HG02943 (cell line): ENCODE results near the gene UBB.

Experiments
- ATAC-seq: cut with Tn5 transposase; IDR thresholded peaks from one replicate; pipeline ENCODE4 v1.9.1; 2021; ENCODE audit warnings: mild to moderate bottlenecking, low read depth, moderate library complexity; ENCODE audit not compliant: unreplicated experiment

UBB gene

DNA sequence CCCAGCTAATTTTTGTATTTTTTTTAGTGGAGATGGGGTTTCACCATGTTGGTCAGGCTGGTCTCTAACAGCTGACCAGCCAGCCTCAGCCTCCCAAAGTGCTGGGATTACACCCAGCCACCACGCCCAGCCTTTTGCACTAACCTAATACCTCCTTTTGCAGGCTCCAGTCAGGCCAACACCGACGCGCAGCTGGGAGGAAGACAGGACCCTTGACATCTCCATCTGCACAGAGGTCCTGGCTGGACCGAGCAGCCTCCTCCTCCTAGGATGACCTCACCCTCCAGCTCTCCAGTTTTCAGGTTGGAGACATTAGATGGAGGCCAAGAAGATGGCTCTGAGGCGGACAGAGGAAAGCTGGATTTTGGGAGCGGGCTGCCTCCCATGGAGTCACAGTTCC is 36.5 kb downstream of the UBB start:
- ATAC-seq = no peak

DNA sequence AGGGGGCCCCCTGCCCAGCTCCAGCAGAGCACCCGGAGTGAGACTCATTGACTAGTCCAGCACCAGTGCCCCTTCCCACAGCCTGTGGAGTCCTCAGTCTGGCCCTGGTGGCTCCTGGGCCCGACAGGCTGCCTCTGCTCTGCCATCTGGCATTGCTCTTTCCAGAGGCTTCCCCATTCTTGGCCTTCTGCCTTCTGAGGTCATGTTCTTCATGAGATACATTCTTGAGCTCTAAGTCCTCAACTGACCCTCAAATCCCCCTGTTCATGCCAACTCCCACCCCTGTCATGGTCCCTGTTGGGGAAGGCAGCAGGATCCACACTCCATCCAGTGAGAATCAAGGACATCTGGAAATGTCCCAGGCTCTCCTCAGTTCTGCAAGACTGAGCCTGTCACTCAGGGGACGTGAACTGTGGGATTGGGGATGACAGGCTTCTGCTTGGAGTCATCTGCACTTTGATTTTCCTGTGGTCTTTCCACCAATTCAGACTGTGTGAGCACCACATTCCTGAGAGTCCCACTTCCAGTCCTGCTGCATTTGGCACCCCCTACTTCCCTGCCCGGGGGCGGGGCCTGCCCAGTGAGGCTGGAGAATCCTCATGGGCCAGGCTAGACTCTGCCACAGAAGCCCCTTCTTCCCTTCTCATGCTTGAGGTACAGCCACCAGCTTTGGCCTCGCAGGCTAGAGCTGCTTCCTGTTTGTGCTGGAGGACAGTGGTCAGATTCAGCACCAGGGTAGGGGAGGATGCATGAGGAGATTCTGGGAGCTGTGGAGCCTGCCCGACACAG is 37.2 kb downstream of the UBB start:
- ATAC-seq = no peak

DNA sequence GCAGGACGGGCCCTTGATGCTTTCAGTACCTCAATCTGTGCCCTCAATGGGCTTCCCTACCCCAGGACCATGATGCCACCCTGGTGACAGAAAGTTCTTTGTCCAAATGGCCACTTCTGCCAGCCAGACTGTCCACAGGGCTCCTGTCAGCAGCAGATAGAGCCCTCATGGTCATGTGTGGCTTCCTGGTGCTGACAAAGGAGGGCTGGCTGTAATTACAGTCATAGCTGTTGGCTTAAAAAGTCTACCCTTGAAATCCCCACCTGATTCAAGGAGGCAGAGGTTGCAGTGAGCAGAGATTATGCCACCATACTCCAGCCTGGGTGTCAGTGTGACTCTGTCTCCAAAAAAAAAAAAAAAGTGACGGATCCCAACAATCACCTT is 37.8 kb downstream of the UBB start:
- ATAC-seq = no peak

DNA sequence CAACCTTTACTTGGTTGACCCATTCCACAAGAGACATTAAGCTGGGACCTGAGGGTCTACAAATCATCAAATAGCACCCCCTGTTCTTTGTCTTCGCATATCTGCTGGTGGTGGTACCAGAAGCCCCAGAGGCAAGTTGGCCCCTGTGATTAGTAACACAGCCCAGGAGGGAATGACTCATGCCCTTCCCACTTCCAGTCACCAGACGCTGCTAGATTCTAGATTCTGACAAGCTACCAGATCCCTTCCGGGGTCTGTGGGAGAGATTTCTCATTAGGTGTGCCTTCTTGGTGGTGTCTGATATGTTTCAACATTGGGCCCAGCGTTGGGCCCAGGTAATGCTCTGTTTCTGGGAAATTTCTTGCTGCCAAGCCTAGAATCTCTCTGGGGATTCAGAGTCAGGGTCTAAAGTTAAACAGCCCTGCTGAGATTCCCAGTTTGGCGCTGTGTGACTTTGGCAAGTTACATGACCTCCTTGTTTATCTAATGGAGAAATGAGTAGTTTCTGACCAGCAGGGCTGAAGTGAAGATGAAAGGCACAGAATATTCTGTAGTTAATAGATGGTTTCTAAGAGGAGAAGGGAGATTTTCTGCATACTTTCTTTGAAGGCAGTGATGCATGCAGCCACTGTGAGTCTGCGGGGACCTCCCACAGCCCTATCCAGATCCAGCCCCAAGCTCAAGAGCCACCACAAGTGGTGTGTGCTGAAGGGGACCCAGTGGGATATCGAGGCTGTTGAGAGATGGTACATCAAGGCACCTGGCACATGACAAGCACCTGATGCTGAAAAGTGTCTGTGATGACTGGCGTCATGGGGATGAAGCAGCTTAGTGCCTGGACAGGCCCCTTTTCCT is 38.4 kb downstream of the UBB start:
- no peak for ATAC-seq

DNA sequence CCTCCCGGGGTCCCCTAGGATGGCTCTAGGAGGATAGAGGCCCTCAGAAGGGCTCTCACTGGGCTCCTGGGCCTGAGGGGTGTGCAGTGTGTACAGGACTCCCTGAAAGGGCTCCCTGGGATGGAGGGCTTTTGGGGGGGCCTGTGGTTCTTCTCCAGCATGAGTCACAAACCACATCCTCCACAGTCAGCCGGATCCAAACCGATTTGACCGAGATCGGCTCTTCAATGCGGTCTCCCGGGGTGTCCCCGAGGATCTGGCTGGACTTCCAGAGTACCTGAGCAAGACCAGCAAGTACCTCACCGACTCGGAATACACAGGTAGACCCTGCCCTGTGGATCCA is 39.0 kb downstream of the UBB start:
- no peak for ATAC-seq

DNA sequence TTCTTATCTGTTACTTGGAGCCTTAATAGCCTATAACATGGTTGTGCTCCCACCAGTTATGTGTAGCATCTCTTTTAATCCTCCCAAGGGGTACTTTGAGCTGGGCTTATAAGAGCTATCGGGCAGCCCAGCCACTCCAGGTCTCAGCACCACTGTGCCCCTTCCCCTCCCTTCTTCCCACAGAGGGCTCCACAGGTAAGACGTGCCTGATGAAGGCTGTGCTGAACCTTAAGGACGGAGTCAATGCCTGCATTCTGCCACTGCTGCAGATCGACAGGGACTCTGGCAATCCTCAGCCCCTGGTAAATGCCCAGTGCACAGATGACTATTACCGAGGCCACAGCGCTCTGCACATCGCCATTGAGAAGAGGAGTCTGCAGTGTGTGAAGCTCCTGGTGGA is 41.5 kb downstream of the UBB start:
- no peak for ATAC-seq

DNA sequence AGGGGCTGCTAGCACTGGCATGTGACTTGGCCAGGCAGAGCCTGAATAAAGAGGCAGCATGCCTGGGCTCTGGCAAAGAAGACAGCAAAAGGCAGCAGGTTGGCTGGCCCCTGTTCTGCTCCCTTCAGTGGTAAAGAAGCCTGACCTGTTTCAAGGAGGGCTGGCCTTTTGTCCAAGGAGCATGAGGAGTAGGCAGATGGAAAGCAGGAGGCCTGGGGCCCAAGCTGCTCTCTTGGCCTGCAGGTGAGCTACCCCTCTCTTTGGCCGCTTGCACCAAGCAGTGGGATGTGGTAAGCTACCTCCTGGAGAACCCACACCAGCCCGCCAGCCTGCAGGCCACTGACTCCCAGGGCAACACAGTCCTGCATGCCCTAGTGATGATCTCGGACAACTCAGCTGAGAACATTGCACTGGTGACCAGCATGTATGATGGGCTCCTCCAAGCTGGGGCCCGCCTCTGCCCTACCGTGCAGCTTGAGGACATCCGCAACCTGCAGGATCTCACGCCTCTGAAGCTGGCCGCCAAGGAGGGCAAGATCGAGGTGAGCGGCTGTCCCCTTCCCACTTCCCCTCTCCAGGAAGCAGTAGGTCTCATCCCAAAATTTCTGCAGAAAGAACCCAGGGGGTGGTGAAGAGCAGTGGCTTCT is 42.5 kb downstream of the UBB start:
- no peak for ATAC-seq

DNA sequence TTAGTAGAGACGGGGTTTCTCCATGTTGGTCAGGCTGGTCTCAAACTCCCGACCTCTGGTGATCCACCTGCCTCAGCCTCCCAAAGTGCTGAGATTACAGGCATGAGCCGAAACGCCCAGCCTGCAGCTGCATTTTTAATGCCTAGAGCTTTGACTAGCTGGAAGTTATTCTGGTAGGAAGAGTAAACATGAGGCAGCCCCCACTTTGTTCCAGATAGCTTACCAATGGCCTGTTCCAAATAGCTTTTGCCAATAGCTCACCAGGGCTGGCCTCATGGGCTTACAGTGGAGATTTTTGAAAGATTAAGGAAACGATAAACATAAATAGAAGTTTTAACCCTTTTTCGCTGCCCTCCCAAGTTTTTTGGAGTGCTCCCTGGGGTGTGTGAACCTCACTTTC is 44.3 kb downstream of the UBB start:
- ATAC-seq = no peak

DNA sequence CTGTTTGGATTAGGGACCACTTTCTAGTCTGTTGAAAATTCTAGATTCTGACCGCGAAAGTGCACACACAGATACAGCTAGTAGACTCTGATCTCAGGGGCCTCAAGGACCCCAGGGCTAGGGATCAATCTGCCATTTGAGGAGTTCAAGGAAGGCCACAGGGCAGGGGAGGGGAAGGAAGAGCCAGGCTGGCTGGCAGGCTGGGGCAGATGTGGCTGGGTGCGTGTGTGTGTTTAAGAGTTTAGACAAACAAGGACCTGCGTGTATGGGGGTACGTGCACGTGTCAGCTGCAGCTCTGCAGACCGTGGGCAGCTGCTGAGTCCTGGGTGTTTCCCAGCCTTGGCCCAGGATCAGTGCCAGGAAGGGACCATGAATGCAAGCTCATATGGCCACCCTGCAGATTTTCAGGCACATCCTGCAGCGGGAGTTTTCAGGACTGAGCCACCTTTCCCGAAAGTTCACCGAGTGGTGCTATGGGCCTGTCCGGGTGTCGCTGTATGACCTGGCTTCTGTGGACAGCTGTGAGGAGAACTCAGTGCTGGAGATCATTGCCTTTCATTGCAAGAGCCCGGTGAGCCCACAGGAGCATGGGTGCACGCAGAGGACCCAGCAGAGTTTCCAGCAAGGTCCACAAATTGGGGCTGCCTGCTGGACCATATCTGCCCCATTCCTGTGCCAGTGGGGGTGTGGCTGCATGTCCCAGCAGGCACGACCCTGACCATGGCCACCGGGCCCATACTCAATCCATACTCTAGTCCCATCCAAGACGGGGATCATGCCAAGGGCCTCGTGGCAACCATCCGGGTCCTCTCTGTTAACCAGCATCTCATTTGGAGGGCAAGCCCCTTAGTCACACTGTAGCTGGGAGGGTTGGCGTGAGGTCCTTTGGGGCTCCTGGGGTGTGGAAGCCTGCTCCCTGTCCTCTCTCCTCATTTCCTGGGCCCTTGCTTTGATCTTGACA is 45.1 kb downstream of the UBB start:
- no peak for ATAC-seq

DNA sequence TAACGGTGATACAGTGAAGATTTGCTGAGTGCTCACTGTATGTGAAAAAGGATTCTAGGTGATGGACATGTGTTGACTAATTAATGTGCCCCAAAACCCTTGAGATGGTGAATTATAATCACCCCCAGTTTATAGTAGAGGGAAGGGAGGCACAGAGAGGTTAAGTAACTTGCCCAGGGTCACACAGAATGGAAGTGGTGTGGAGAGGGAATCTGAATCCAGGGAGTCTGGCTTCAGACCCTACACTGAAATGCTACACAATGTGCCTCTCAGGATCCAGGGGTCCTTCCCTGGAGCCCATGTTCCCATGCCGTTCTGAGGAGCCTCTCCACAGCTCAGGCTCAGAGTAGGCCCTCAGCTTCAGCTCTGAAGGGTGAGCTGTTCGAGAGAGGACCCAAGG is 46.1 kb downstream of the UBB start:
- ATAC-seq = no peak

DNA sequence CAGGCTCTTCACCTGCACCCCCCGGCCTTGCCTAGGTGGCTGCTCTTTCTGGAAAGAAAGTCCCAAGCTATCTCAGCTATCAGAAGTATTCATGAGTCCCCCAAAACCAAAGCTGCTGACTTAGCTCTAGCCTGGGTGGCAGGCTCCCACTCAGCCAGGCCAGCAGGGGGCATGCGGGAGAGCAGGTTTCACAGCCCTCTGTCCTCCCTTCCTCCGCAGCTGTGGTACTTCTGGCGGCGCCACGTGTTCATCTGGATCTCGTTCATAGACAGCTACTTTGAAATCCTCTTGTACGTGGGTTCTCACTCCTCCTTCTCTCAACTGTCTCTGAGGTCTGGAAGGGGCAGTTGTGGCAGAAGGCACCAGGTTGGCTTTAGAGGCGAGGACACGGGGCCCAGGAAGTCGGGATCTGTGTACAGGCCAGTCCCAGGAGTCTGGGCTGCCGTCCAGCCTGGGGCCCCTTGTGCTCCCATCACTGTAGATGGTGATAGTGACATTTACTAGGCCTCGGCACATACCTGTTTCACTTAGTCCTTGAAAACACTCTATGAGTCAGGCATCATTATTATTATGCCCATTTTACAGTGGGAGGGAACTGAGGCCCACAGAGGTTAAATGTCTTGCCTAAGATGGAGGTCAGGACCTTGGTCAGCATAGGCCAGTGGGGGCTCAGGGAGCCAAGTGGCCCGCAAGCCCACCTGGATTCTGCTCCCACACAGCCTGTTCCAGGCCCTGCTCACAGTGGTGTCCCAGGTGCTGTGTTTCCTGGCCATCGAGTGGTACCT is 47.4 kb downstream of the UBB start:
- ATAC-seq = no peak

DNA sequence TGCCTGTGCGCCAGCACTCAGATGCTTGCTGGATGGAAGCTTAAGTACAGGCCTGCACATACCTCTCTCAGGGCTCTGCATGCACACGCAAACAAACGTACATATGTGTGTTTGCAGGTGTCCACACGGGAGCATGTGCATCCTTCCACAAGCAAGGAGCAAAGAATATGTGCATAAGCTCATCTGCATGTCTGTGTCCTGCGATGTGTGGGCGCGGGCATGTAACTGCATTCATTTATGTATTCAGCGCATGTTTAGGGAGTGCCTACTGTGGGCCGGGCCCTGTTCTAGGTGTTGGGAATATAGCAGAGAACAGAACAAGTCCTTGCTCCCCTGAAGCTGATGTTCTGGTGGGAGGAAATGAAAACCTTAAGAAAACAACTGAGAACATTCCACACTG is 48.2 kb downstream of the UBB start:
- ATAC-seq = no peak

DNA sequence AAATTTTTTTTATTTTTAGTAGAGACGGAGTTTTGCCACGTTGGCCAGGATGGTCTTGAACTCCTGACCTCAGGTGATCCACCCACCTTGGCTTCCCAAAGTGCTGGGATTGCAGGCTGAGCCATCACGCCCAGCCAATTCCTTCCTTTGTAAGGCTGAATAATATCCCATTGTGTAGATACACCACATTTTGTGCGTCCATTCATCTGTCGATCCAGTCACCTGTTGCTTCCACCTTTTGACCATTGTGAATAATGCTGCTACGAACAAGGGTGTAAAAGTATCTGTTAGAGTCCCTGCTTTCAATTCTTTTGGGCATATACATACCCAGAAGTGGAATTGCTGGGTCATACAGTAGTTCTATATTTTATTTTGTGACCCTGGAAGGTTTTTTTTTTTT is 49.8 kb downstream of the UBB start:
- no peak for ATAC-seq

DNA sequence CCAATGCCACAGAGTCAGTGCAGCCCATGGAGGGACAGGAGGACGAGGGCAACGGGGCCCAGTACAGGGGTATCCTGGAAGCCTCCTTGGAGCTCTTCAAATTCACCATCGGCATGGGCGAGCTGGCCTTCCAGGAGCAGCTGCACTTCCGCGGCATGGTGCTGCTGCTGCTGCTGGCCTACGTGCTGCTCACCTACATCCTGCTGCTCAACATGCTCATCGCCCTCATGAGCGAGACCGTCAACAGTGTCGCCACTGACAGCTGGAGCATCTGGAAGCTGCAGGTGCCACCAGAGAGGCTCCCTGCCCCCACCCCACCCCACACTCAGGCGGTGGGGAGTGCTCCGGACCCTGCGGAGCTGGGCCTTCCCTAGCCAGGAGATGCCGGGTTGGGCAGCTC is 51.1 kb downstream of the UBB start:
- ATAC-seq = no peak
